Endothelial cell of hepatic sinusoid (primary cell): ENCODE measurements around the gene TDRD1.
"Not testable (repeated sequence)": the region's sequence is repeated elsewhere in the genome, so short reads cannot be mapped to it uniquely, and the experiment has no call there.

ENCODE experiments used
- in situ Hi-C: cut with HindIII; loops from 2 replicates; pipeline ENCODE4 v1.10.0; 2017; ENCODE audit warnings: low sequenced_read_pairs

Gene TDRD1

GRCh38 chr10:114179148-114179547, at the start of gene TDRD1:
TDRD1 (plus strand) TSS chr10:114179353; CDS start chr10:114187832, 8,479 bp downstream.
- in situ Hi-C loops = no loop called here

- in situ Hi-C loops = no loop called here
These were observed 48.1 kb upstream of the TDRD1 start for GRCh38 chr10:114131094-114131493.

GRCh38 chr10:114135476-114135875, 43.7 kb upstream of the TDRD1 start:
- in situ Hi-C loops = no loop called here

- in situ Hi-C loops = no loop called here
These were observed 40.6 kb upstream of the TDRD1 start for GRCh38 chr10:114138581-114138980.

GRCh38 chr10:114140036-114140435, 39.1 kb upstream of the TDRD1 start:
- in situ Hi-C loops = no loop called here

GRCh38 chr10:114140827-114141226, 38.3 kb upstream of the TDRD1 start:
- in situ Hi-C loops = not testable (repeated sequence)

GRCh38 chr10:114142018-114142417, 37.1 kb upstream of the TDRD1 start:
- in situ Hi-C loops = no loop called here

- in situ Hi-C loops = no loop called here
These were observed 36.0 kb upstream of the TDRD1 start for GRCh38 chr10:114143160-114143559.

- in situ Hi-C loops = loop anchor here (5.0 kb wide), 1 partner anchor 38 kb away; no protein-coding TSS in a partner anchor
These were observed 29.7 kb upstream of the TDRD1 start for GRCh38 chr10:114149476-114149875.

GRCh38 chr10:114151486-114151885, 27.7 kb upstream of the TDRD1 start:
- in situ Hi-C loops = no loop called here

- in situ Hi-C loops = no loop called here
These were observed 27.3 kb upstream of the TDRD1 start for GRCh38 chr10:114151892-114152291.

GRCh38 chr10:114157912-114158311, 21.2 kb upstream of the TDRD1 start:
- in situ Hi-C loops = no loop called here

- in situ Hi-C loops = no loop called here
These were observed 16.1 kb upstream of the TDRD1 start for GRCh38 chr10:114163062-114163461.

- in situ Hi-C loops = no loop called here
These were observed 13.1 kb upstream of the TDRD1 start for GRCh38 chr10:114166043-114166442.

- in situ Hi-C loops = no loop called here
These were observed 12.7 kb upstream of the TDRD1 start for GRCh38 chr10:114166494-114166893.

- in situ Hi-C loops = no loop called here
These were observed 11.2 kb upstream of the TDRD1 start for GRCh38 chr10:114167985-114168384.

- in situ Hi-C loops = no loop called here
These were observed 10.6 kb upstream of the TDRD1 start for GRCh38 chr10:114168450-114169009.

GRCh38 chr10:114172216-114172615, 6.9 kb upstream of the TDRD1 start:
- in situ Hi-C loops = no loop called here

GRCh38 chr10:114172776-114173602, 6.2 kb upstream of the TDRD1 start:
- in situ Hi-C loops = no loop called here

- in situ Hi-C loops = no loop called here
These were observed 5.6 kb upstream of the TDRD1 start for GRCh38 chr10:114173603-114173920.

GRCh38 chr10:114173921-114174694, 5.0 kb upstream of the TDRD1 start, which contains the start of gene CCDC186:
CCDC186 (minus strand) TSS chr10:114174203; CDS start chr10:114163268, 10,935 bp downstream.
- in situ Hi-C loops = no loop called here
